Vagina (tissue), 2 donors: ENCODE measurements around the gene INTS11. TPM values are rescaled to one million over a fixed set of nuclear protein-coding genes. Genes with fewer than 3 reads are reported as not detected.

Experiments
- DNase-seq, 2 donors: peaks; one replicate each; pipeline ENCODE4 v3.0.0-alpha.2; 2017; ENCODE audit errors: extremely low spot score in 2 of 2
- H3K27ac ChIP-seq: fragments of 200-600 bp; sonication (generic); one replicate; pipeline ENCODE4 v1.5.1; 2019
- H3K27me3 ChIP-seq: fragments of 200-600 bp; sonication (generic); one replicate; pipeline ENCODE4 v1.5.1; 2019
- H3K36me3 ChIP-seq, 2 donors: fragments of 200-600 bp; sonication (generic); one replicate each; pipeline ENCODE4 v1.5.1; 2017 to 2019
- H3K4me1 ChIP-seq: fragments of 200-600 bp; sonication (generic); one replicate; pipeline ENCODE4 v1.5.1; 2019
- H3K4me3 ChIP-seq, 2 donors: fragments of 200-600 bp; sonication (generic); 1 replicate in 1 of 2; 2 replicates in 1 of 2; pipeline ENCODE4 v1.5.1; 2016 to 2019
- H3K9me3 ChIP-seq: fragments of 200-600 bp; sonication (generic); one replicate; pipeline ENCODE4 v1.5.1; 2019
- CTCF ChIP-seq, 3 experiments: fragments of 450-650 bp in 2 of 3; fragments of 200-600 bp in 1 of 3; sonication (generic) in 1 of 3; IDR thresholded peaks; one replicate each; pipeline ENCODE4 v1.5.1; 2017 to 2019; ENCODE audit warnings: antibody characterized with exemption in 3 of 3, mild to moderate bottlenecking in 2 of 3, moderate library complexity in 2 of 3
- POLR2A ChIP-seq, 2 donors: fragments of 450-650 bp; IDR thresholded peaks; one replicate each; pipeline ENCODE4 v1.6.1; 2017; ENCODE audit warnings: antibody characterized with exemption in 2 of 2, mild to moderate bottlenecking in 2 of 2, moderate library complexity in 2 of 2
- POLR2AphosphoS5 ChIP-seq, 2 donors: sonication (generic); formaldehyde crosslinking; IDR thresholded peaks; one replicate each; pipeline ENCODE4 v1.9.0; 2017; ENCODE audit warnings: antibody characterized with exemption in 2 of 2, mild to moderate bottlenecking in 2 of 2, low read depth in 1 of 2; ENCODE audit not compliant: insufficient read depth in 1 of 2
- intact Hi-C: fragments of 100-400 bp; cut with DNase I; formaldehyde crosslinking; loops from one replicate; pipeline ENCODE4 v1.15.1; 2023
- total RNA-seq: library from RNA; depleted of rRNA; stranded (reverse); fragments of >200 nt; gene quantifications from one replicate; pipeline ENCODE4 v1.2.3, GENCODE V29; 2016

Gene INTS11
- total RNA-seq: 142 TPM

GRCh38 chr1:1324524-1325287 is at the start of gene INTS11, which contains the start of gene CPTP:
Gene INTS11 (minus strand): TSS chr1:1324660. CDS start chr1:1324608, 52 bp downstream.
Gene CPTP (plus strand): TSS chr1:1324802. CDS start chr1:1326911, 2,109 bp downstream.
- DNase-seq: no peak
- TF ChIP-seq POLR2AphosphoS5 (IDR thresholded peaks at IDR 0.05; ENCODE audit: insufficient read depth in 1 of 2, low read depth in 1 of 2): peak; percentile 84 to 87
- no peak for TF ChIP-seq CTCF (IDR thresholded peaks at IDR 0.05)
- TF ChIP-seq POLR2A (IDR thresholded peaks at IDR 0.05): peak in 1 of 2 donors; percentile 0
- H3K4me3 ChIP-seq: peak within 1 kb of the TSS; percentile 83 to 97
- no peaks in the 10 kb centered on the region for H3K27me3 ChIP-seq
- H3K4me1 ChIP-seq: peaks cover 57% of the 10 kb centered on the region
- H3K9me3 ChIP-seq: no peaks in the 10 kb centered on the region
- peak within 1 kb of the TSS; percentile 86 for H3K27ac ChIP-seq
- intact Hi-C loops: no loop called here
- H3K36me3 ChIP-seq: peaks cover 0 to 24% of the 10 kb centered on the region in 2 donors

- intact Hi-C loops: loop anchor here (2.0 kb wide), 1 partner anchor 25 kb away; the partner anchor contains the start of gene CCNL2
- H3K27me3 ChIP-seq: no peaks in the 10 kb centered on the region
Observed at GRCh38 chr1:1373815-1374588, 49.5 kb upstream of the INTS11 start.

GRCh38 chr1:1373051-1373814 is 48.8 kb upstream of the INTS11 start:
- Histone ChIP-seq H3K4me1 (peaks cover 40% of the 10 kb centered on the region), H3K4me3 (peak overlapping the region in 1 of 2 donors; percentile 93), H3K9me3 (no peaks in the 10 kb centered on the region), H3K36me3 (peaks cover 0 to 9% of the 10 kb centered on the region in 2 donors), H3K27me3 (no peaks in the 10 kb centered on the region), H3K27ac (no peak overlapping the region)
- intact Hi-C loops: no loop called here
- DNase-seq: no peak
- no peak for TF ChIP-seq CTCF (IDR thresholded peaks at IDR 0.05)
- no peak for TF ChIP-seq POLR2A (IDR thresholded peaks at IDR 0.05)
- no peak for TF ChIP-seq POLR2AphosphoS5 (IDR thresholded peaks at IDR 0.05; ENCODE audit: insufficient read depth in 1 of 2, low read depth in 1 of 2)

More at GRCh38 chr1:1373815-1374588, 49.5 kb upstream of the INTS11 start:
- DNase-seq: peak in 1 of 2 donors; percentile 83
- peak overlapping the region; percentile 93 to 99 for H3K4me3 ChIP-seq
- peaks cover 0 to 9% of the 10 kb centered on the region in 2 donors for H3K36me3 ChIP-seq
- TF ChIP-seq CTCF (IDR thresholded peaks at IDR 0.05) (no peak), POLR2A (IDR thresholded peaks at IDR 0.05) (no peak), POLR2AphosphoS5 (IDR thresholded peaks at IDR 0.05; ENCODE audit: insufficient read depth in 1 of 2, low read depth in 1 of 2) (no peak)
- H3K4me1 ChIP-seq: peaks cover 40% of the 10 kb centered on the region
- H3K9me3 ChIP-seq: no peaks in the 10 kb centered on the region
- H3K27ac ChIP-seq: peak overlapping the region; percentile 93

GRCh38 chr1:1371746-1372711 is 47.6 kb upstream of the INTS11 start:
- H3K36me3 ChIP-seq: peaks cover 0 to 9% of the 10 kb centered on the region in 2 donors
- TF ChIP-seq POLR2AphosphoS5 (IDR thresholded peaks at IDR 0.05; ENCODE audit: insufficient read depth in 1 of 2, low read depth in 1 of 2) (peak in 1 of 2 donors; percentile 33), POLR2A (IDR thresholded peaks at IDR 0.05) (no peak), CTCF (IDR thresholded peaks at IDR 0.05) (peak; percentile 61 to 88 (median 85))
- H3K27me3 ChIP-seq: no peaks in the 10 kb centered on the region
- intact Hi-C loops: no loop called here
- peaks cover 40% of the 10 kb centered on the region for H3K4me1 ChIP-seq
- no peak overlapping the region for H3K4me3 ChIP-seq
- no peak overlapping the region for H3K27ac ChIP-seq
- no peak for DNase-seq
- H3K9me3 ChIP-seq: no peaks in the 10 kb centered on the region
